ENCODE results near the gene DDR2. TPM values are rescaled to one million over a fixed set of nuclear protein-coding genes. Genes with fewer than 3 reads are reported as not detected.

Gene DDR2
- total RNA-seq, 1 donor from 2014 or later, result 4.4 TPM

- Mint-ChIP-seq H3K27me3 (ENCODE audit: unreplicated experiment) (no peaks in the 10 kb centered on the region), H3K9me3 (ENCODE audit: unreplicated experiment) (no peaks in the 10 kb centered on the region), H3K4me1 (ENCODE audit: low read depth, unreplicated experiment) (peaks cover 4% of the 10 kb centered on the region), H3K27ac (ENCODE audit: unreplicated experiment) (no peak overlapping the region), H3K4me3 (ENCODE audit: unreplicated experiment) (no peak overlapping the region), H3K36me3 (ENCODE audit: unreplicated experiment) (no peaks in the 10 kb centered on the region)
- TF ChIP-seq CTCF (IDR thresholded peaks at IDR 0.05; ENCODE audit: partially characterized antibody, unreplicated experiment), result no peak
- no peak for DNase-seq
These were observed 38.8 kb downstream of the DDR2 start for GRCh38 chr1:162670928-162671663.

- no peaks in the 10 kb centered on the region for H3K36me3 Mint-ChIP-seq (ENCODE audit: unreplicated experiment)
- DNase-seq, result no peak
- H3K9me3 Mint-ChIP-seq (ENCODE audit: unreplicated experiment), result no peaks in the 10 kb centered on the region
- H3K27me3 Mint-ChIP-seq (ENCODE audit: unreplicated experiment), result no peaks in the 10 kb centered on the region
- no peak overlapping the region for H3K27ac Mint-ChIP-seq (ENCODE audit: unreplicated experiment)
- TF ChIP-seq CTCF (IDR thresholded peaks at IDR 0.05; ENCODE audit: partially characterized antibody, unreplicated experiment), result no peak
- peaks cover 4% of the 10 kb centered on the region for H3K4me1 Mint-ChIP-seq (ENCODE audit: low read depth, unreplicated experiment)
- H3K4me3 Mint-ChIP-seq (ENCODE audit: unreplicated experiment), result no peak overlapping the region
These were observed 39.6 kb downstream of the DDR2 start for GRCh38 chr1:162671664-162672410.

- H3K4me3 Mint-ChIP-seq (ENCODE audit: unreplicated experiment), result no peak overlapping the region
- no peaks in the 10 kb centered on the region for H3K36me3 Mint-ChIP-seq (ENCODE audit: unreplicated experiment)
- H3K27ac Mint-ChIP-seq (ENCODE audit: unreplicated experiment), result no peak overlapping the region
- H3K27me3 Mint-ChIP-seq (ENCODE audit: unreplicated experiment), result no peaks in the 10 kb centered on the region
- H3K4me1 Mint-ChIP-seq (ENCODE audit: low read depth, unreplicated experiment), result peaks cover 4% of the 10 kb centered on the region
- TF ChIP-seq CTCF (IDR thresholded peaks at IDR 0.05; ENCODE audit: partially characterized antibody, unreplicated experiment), result no peak
- no peaks in the 10 kb centered on the region for H3K9me3 Mint-ChIP-seq (ENCODE audit: unreplicated experiment)
- DNase-seq, result no peak
These were observed 40.5 kb downstream of the DDR2 start for GRCh38 chr1:162672622-162673260.

GRCh38 chr1:162674034-162674608 lies 41.9 kb downstream of the DDR2 start:
- no peak overlapping the region for H3K4me3 Mint-ChIP-seq (ENCODE audit: unreplicated experiment)
- no peak for TF ChIP-seq CTCF (IDR thresholded peaks at IDR 0.05; ENCODE audit: partially characterized antibody, unreplicated experiment)
- no peak overlapping the region for H3K27ac Mint-ChIP-seq (ENCODE audit: unreplicated experiment)
- H3K27me3 Mint-ChIP-seq (ENCODE audit: unreplicated experiment), result no peaks in the 10 kb centered on the region
- peaks cover 4% of the 10 kb centered on the region for H3K4me1 Mint-ChIP-seq (ENCODE audit: low read depth, unreplicated experiment)
- H3K36me3 Mint-ChIP-seq (ENCODE audit: unreplicated experiment), result no peaks in the 10 kb centered on the region
- no peak for DNase-seq
- H3K9me3 Mint-ChIP-seq (ENCODE audit: unreplicated experiment), result no peaks in the 10 kb centered on the region
